ENCODE results near the gene ADRA2C.

ADRA2C gene

DNA sequence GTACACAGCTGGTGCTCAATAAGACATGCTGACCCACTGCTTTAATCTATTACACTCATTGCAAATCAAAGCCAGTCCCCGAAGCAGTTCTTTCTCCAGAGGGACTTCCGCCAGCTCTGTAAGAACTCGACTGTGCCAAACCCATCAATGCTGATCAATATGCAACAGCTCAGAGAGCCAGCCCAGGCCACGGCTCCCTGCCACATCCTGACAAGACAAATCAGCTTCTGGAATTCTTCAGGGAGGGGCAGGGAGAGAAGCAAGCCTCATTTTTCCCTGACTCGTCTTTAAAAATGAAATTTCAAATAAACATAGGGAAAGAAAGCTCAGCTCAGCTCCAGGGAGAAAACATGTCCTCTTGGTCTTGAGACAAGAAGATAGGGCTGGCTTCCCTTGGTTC, 5.3 kb upstream of the ADRA2C start:
- DNase-seq (ENCODE audit: low read depth), result no peak

DNA sequence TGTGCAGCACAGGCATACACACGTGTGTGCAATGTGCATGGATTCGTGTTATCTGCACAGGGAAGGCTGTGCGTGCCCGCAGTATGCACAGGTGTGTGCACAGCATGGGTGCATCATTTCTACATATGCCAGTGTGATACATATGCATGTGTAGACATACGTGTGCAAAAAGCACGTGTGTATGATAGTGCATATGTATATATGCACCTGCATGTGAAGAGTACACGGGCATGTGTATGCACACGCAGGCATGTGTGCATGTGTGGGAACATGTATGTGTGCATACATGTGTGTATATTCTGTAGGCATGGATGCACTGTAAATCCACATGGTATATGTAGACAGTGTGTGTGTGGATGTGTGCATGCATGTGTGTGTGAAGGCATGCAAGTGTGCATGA, 3.9 kb upstream of the ADRA2C start:
- no peak for DNase-seq (ENCODE audit: low read depth)

DNA sequence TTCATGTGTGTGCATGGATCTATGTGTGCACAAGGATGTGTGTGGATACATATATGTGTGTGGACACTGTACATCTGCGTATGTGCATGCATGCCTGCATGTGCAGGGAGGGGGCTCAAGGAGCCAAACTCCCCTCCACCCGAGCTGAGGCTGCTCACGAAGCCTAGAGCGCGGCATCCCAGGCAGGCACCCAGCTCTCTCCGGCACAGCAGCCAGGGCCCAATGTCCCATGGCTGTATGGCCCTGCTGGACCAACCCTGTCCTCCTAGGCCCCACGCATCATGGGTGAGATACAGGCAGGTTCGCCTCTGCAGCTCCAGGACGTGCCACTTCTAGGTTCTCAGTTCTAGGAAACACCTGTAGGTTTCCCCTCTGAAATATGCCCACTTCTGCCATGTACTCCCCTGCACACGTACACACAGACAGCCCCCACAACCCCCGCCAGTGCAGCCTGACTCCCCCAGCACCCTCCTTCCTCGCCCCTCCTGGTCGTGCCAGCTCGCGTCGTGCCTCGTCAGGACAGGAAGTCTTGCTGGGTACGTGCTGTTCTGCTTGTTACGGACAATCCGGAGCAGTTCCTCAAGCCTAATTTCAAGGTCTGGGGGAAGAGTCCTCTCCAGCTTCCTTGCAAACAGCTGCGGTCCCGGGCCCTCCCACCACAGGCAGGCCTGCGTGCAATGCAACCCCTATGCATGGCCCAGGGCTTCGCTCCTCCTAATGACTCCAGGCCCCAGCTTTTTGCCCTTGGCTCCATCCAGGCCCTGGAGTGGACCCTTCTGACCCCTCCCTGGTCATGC, 3.2 kb upstream of the ADRA2C start:
- DNase-seq (ENCODE audit: low read depth), result no peak

DNA sequence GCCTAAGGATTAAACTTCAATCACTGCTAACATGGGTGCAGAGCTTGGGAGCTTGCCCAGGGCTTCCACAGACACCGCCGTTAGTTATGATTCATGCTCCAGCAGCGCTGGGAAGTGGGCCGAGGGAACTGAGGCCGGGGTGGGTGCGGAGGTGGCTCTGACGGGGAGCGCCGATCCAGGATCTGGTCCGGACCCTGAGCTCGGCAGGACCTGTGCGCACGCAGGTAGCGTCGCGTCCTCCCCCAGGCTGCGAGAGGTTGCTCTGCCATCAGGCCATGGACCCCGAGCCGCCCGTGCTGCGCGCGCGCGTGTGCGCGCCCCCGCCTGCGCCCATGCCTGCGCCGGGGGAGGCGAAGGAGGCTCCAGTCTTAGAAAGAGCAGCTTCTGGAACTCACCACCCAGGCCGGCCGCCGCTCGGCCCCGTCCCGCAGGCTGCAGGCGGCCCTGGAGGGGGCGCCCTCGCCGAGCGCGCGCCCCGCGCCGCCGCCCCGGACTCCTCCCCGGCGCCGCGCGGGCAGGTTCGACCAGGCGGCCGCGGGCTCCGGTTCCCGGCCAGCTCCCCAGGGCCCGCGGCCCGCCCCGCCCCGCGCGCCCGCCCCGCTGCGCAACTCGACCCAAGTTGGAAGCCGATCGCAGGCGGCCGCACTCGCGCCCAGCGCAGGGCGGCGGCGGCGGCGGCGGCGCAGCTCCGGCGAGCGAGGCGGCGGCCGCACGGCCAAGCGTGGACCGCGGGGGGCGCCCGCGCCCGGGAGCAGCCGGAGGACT, 732 bp upstream of the ADRA2C start:
- no peak for DNase-seq (ENCODE audit: low read depth)

DNA sequence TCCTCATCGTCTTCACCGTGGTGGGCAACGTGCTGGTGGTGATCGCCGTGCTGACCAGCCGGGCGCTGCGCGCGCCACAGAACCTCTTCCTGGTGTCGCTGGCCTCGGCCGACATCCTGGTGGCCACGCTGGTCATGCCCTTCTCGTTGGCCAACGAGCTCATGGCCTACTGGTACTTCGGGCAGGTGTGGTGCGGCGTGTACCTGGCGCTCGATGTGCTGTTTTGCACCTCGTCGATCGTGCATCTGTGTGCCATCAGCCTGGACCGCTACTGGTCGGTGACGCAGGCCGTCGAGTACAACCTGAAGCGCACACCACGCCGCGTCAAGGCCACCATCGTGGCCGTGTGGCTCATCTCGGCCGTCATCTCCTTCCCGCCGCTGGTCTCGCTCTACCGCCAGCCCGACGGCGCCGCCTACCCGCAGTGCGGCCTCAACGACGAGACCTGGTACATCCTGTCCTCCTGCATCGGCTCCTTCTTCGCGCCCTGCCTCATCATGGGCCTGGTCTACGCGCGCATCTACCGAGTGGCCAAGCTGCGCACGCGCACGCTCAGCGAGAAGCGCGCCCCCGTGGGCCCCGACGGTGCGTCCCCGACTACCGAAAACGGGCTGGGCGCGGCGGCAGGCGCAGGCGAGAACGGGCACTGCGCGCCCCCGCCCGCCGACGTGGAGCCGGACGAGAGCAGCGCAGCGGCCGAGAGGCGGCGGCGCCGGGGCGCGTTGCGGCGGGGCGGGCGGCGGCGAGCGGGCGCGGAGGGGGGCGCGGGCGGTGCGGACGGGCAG, 792 bp downstream of the ADRA2C start:
- no peak for DNase-seq (ENCODE audit: low read depth)

DNA sequence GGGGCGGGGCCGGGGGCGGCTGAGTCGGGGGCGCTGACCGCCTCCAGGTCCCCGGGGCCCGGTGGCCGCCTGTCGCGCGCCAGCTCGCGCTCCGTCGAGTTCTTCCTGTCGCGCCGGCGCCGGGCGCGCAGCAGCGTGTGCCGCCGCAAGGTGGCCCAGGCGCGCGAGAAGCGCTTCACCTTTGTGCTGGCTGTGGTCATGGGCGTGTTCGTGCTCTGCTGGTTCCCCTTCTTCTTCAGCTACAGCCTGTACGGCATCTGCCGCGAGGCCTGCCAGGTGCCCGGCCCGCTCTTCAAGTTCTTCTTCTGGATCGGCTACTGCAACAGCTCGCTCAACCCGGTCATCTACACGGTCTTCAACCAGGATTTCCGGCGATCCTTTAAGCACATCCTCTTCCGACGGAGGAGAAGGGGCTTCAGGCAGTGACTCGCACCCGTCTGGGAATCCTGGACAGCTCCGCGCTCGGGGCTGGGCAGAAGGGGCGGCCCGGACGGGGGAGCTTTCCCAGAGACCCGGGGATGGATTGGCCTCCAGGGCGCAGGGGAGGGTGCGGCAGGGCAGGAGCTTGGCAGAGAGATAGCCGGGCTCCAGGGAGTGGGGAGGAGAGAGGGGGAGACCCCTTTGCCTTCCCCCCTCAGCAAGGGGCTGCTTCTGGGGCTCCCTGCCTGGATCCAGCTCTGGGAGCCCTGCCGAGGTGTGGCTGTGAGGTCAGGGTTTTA, 1.5 kb downstream of the ADRA2C start:
- no peak for DNase-seq (ENCODE audit: low read depth)

DNA sequence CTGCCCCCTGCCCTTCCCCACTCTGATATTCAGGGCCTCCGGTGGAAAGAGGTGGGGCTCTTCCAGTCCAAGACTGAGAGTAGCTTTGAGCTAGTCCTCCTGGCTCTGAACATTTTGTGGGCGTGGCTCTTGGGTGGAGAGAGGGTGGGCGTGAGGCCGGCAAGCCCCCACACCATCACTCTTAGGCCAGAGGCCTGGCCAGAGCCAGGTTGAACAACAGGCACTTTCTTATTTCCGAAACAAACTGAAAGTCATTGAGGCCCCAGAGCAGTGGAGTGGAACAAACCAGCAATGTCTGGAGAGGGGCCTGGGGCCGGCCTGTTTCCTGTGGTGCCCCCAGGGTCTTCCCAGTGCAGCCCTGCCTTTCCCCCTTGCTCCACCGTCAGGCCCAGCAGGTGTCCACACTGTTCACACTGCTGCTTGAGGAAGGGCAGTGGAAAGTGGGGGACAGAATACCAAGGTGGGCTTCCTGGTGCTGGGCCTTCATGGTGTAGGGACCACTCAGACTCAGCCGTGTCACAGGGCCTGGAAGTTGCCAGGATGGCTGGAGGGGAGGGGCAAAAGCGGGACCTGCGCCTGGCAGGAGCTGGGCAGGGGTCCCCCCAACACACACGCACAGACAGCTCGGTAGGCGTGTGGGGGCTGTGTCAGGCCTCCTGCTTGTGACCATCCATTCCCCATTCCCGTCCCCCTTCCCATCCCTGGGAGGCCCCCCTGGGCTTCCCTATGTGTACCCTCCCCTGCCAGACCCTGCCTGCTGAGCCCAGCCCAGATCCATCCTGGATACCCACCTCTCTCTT, 2.9 kb downstream of the ADRA2C start:
- DNase-seq (ENCODE audit: low read depth), result no peak

DNA sequence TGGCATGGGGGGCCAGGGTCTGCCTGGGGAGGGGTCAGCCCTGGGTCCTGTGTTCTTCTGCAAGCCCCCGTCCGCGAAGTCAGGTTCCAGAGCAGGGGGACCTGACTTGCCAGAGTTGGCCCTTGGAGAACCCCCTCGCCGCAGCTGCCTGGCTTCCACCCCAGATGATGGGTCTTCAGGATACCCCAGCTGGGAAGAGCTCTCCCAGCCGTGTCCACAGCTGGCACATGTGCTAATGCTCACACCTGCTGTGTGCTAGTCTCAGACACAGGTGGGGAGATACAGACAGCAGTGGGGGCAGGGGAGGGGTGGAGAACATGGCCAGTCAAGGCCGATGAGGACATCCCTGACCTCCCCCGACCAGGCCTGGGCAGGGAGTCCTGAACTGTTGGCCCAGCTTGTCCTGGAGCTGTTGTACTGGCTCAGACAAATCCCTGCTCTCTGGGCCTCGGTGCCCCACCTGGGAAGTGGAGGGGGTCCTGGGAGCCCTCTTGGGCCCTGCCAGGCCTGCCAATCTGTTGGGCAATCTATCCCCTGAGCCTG, 3.5 kb downstream of the ADRA2C start:
- DNase-seq (ENCODE audit: low read depth), result no peak

DNA sequence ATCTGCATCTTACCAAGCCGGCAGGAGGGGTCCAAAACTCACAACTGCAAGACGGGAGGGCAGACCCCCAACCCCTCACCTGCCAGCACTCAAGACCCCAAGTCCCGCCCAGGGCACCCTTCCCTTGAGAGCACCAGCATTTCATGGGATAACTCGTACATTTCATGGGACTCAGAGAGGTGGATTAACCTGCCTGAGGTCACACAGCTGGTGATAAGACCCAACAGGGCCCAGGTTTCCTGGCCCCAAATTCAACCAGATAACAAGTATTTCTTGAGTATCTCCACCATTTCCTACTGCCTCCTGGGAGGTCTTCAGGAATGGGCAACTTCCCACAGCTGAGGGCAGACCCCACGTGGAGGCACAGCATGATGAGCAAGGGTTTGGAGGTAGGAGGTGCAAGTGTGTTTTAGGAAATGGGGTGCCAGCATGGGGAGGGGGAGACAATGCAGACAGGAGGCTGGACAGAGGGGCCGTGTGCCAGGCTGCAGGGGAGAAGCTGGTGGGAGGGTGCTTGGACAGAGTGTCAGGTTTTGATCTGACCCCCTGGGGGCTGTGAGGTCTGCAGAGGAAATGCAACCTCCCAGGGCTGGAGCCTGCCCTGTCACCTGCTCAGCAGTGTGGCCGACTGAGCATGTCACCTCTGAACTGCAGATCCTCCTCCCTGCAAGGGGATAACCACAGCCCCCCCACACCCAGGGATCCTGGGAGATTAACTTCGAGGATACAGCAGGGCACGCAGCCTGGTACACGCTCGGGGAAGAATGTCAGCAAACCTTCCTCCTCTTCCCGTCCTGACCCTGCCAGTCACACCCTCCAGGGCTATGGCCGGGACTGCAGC, 4.4 kb downstream of the ADRA2C start:
- DNase-seq (ENCODE audit: low read depth), result no peak

DNA sequence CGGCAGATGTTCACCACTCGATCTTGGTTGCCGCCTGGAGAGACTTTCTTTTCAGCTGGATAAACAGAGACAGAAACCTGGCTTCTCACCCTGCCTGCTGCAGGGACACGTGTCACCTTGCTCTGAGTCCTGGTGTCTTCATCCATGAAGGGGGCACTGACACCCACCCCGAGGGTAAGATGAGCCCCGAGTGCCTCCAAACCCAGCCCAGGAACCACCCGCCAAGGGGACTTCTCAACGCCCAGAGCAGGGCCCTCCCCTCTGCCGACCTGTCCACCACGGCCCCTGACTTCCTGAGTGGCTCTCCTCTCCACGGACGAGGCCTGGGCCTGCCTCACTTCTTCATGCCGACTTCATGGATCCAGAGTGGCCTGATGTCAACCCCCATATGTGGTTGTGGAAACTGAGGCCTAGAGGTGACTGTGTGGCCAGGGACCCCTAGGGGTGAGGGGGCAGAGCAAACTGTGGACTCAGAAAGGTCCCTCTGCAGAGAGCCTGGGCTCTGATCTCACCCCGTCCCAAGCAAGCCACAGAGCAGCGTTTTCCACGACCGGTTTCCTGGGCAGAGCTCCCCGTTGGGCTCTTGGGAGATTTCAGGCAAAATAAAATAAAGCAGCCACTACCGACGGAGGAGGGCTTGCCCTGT, 5.1 kb downstream of the ADRA2C start:
- DNase-seq (ENCODE audit: low read depth), result no peak

DNA sequence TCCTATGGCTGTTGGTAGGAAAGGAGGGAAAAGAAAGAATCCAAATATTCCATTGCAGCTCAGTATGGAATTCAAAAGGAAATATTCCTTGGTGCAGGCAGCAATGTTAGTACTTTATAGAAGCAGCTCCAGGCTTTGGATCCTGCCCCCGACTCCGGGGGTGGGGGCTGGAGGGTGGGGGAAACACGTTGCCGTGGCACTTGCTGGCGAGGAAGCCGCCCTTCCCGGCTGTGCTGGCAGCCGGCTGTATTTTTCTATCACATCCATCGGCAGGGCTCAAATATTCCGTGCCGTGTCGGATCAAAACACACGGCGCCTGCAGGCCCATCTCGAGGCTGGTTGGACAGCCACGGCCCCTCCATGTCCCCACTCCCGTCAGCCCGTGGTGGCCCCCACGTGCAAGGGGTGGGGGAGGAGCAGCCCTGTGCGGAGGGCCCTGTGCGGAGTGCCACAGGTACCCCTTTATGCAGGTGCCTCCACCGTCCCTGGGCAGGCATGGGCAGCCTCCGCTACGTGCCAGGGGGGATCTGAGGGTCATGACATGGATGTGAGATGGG, 5.8 kb downstream of the ADRA2C start:
- DNase-seq (ENCODE audit: low read depth), result no peak

DNA sequence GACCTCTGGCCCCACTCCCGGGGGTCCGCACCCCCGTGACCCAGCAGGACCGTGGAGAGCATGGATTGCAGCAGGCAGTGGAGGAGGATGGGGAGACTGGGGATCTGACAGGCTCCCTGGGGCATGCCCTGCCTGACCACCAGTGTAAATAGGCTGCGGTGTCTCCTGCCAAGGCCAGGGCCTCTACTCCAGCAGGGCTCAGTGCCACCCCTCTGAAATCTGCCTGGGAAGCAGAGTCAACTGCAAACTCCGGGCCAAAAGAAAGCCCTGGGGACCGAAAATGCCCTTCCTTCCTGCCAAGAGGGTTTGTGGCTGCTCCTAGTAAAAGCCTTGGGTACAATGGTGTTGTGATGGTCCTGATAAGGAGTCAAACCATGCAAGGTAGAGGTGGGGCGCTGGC, 6.4 kb downstream of the ADRA2C start:
- no peak for DNase-seq (ENCODE audit: low read depth)

DNA sequence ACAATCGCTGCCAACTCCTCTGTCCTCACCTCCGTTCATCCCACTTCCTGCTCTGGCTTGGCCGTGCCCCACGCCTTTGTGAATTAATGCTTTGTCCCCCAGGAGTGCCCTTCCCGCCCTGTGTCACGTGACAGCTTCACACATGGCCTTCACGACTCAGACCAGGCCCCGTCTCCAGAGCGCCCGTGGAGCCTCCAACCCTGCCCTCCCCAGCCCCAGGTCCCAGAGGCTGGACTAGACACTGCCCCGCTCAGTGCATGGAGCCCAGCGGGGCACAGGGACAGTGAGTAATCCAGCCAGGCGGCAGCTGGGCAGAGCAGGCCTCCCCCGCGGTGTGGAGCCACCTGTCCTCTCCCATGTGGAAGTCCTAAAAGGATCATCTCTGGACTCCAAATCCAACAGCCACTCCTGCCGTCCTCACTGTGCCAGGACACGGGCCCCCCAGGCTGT, 7.4 kb downstream of the ADRA2C start:
- no peak for DNase-seq (ENCODE audit: low read depth)

DNA sequence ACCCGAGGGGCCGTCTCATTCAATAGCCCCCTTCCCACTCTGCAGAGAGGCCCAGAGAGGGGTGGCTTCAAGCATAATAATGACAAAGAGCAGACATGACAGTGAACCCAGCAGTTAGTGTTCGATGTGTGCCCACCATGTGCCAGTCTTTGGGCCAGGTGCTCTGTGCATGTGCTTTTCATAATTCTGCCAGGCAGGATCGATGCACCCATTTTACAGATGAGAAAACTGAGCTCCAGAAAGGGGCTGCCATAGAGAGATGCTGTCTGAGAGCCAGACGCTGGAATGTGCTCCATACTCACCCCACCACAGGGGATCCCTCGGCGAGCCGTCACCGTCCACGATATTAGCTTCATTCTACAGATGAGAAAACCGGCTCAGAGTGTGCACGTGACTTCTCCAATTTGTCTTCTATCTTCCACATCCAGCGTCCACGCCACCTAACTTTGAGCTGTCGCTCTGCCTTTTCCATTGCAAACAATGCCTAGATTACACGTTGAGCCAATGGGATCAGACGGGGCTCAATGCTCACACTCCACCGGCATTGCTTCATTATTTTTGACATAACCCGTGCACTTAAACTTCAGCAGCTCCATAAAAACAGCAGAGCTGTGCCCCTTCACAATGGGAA, 8.2 kb downstream of the ADRA2C start:
- no peak for DNase-seq (ENCODE audit: low read depth)

DNA sequence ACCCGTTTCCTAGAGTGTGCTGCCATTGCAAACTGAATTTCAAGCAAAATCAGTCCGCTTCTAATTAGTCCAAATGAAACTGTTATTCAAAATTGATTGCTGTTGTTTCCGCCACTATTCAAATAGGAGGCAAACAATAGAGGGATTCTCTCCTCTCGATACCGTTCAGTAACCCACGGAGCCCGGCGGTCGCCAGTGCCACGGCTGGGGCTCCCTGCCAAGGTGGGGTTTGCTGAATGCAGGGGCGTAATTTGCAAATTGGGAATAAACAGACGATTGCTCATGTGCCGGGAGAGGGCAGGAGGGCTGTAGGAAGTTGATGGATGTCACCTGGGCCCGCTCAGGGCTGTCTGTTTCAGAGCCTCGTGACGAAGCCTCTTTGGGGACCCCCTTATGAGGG, 8.8 kb downstream of the ADRA2C start:
- DNase-seq (ENCODE audit: low read depth), result no peak

DNA sequence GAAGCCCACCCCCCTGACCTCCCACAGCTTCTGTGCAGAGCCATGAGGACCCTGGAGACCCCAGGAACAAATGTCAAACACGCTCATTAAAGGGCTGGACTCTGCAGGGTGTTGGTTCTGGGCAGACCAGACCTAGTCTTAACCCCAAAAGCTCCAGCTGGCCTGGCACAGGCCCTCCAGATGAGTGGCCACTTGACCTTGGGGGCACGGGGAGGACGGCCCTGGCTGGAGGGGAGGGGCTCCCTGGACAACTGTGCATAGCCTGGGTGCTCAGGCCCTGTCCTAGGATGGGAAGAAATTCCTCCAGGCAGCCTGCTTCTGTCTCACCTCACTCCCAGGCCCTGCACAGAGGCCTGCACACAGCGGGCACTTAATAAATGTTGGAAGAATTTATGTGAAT, 9.4 kb downstream of the ADRA2C start:
- DNase-seq (ENCODE audit: low read depth), result no peak

DNA sequence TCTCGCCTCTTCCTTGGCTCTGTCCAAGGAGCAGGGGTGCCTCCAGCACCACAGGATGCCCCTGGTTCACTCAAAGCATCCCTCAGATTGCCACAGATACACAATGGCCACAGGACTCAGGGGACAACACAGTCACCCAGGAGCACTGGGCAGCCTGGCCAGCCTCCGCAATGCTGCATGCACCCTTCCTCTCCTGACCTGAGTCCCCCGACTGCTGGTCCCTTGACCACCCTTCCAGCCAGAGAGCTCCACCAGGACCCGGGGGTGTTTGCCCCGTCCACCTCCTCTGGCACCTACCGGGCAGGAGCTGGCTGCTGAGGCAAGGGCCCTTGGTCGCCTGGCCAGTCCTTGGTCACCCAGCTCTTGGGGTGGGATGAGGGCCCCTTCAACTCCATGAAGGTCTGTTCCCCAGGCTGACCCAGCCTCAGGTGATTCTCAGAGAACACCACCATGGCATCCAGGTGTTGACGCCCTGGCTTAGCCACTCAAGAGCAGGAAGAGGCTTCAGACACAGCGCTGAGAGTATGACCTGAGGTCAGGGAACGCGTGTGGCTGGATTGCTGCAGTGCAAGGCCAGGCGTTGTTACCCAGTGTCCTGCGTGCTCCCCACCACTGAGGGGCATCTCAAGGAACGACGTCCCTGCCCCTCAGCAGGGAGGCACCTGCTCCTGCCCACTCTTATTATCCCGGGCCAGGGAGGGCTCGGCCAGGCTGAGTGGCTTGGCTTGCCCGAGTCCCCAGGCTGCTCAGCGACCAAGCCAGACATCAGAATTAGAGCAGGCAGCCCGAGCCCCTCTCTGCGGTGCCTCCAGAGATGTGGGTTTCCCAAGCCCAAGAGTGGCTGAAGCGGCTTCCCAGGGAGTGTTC, 10.2 kb downstream of the ADRA2C start:
- no peak for DNase-seq (ENCODE audit: low read depth)

DNA sequence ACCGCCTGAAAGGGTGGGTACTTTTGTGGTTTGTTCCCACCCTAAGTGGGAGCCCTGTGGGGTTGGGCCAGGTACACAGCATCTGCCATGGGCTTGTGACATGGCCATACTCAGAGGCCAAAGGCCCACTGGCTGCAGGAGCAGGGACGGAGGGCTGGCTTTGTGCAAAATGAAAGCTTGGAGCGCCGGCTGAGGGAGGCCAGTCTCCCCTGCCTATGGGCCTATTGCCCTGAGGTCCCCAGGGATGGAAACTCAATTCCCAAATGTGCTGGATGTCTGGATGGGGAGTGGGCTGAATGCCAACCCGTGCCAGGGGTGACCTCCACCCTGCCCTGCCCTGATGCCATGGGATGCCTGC, 10.8 kb downstream of the ADRA2C start:
- no peak for DNase-seq (ENCODE audit: low read depth)

Data from stimulated activated CD4-positive, alpha-beta T cell treated with anti-CD3 and anti-CD28 coated beads, Interleukin-2, amount 100 ng/mL, for 4 hours (primary cell).